ENCODE data around the gene R3HDML.

R3HDML gene

DNA sequence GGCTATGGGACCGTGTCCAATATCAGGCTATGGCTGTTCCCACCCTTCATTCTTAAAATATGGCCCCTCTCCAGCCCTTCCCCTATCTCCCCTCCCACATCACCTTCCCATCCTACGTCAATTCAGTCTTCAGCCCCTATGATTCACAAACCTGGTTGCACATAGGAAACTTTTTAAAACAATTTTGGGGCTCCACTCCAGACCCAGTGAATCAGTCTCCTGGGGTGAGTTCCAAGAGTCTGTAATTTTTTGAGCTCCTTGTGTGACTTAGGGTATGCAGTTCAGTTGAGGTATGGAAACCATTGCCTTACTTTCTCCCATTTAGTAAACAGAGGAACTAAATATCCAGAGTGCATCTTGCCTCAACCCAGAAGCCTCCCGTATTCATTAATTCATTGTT is 24.2 kb downstream of the R3HDML start:
- WGBS (ENCODE audit: insufficient coverage, insufficient read length) = no CpG with 5 or more reads among the region's 3 CpGs

DNA sequence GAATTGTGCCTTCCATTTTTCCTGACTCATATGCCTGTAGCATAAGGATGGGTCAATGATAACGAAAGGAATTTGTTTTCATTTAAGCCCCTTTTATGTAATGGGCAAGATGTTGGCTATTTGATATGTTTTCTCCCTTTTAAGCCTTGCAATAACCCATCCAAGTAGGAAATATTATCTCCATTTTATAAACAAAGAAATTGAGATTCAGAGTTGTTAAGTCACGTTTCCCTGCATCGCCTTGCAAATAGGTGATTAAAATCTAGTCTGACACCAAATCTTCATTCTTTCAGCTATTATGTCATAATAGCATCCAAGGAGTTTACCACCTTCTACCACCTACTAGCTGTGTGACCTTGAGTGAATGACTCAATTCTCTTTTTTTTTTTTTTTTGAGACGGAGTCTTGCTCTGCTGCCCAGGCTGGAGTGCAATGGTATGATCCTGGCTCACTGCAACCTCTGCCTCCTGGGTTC is 25.7 kb downstream of the R3HDML start:
- Histone ChIP-seq H3K4me1 (ENCODE audit: control insufficient read depth, insufficient read depth, low read length) (no peaks in the 10 kb centered on the region), H3K36me3 (ENCODE audit: control insufficient read depth, insufficient read depth, low read length) (no peaks in the 10 kb centered on the region), H3K27ac (ENCODE audit: low read length) (no peak overlapping the region), H3K9me3 (ENCODE audit: control insufficient read depth, insufficient read depth, low read length) (no peaks in the 10 kb centered on the region), H3K4me3 (ENCODE audit: low read length) (no peak overlapping the region), H3K27me3 (ENCODE audit: control insufficient read depth, insufficient read depth, low read length) (no peaks in the 10 kb centered on the region)
- no CpG with 5 or more reads among the region's 4 CpGs for WGBS (ENCODE audit: insufficient coverage, insufficient read length)
- DNase-seq (ENCODE audit: low read depth, low spot score) = no peak

More for the DNA sequence above, 24.2 kb downstream of the R3HDML start:
- no peaks in the 10 kb centered on the region for H3K4me1 ChIP-seq (ENCODE audit: control insufficient read depth, insufficient read depth, low read length)
- no peak for DNase-seq (ENCODE audit: low read depth, low spot score)
- no peaks in the 10 kb centered on the region for H3K36me3 ChIP-seq (ENCODE audit: control insufficient read depth, insufficient read depth, low read length)
- no peaks in the 10 kb centered on the region for H3K9me3 ChIP-seq (ENCODE audit: control insufficient read depth, insufficient read depth, low read length)
- H3K27ac ChIP-seq (ENCODE audit: low read length) = no peak overlapping the region
- H3K27me3 ChIP-seq (ENCODE audit: control insufficient read depth, insufficient read depth, low read length) = no peaks in the 10 kb centered on the region
- H3K4me3 ChIP-seq (ENCODE audit: low read length) = no peak overlapping the region

DNA sequence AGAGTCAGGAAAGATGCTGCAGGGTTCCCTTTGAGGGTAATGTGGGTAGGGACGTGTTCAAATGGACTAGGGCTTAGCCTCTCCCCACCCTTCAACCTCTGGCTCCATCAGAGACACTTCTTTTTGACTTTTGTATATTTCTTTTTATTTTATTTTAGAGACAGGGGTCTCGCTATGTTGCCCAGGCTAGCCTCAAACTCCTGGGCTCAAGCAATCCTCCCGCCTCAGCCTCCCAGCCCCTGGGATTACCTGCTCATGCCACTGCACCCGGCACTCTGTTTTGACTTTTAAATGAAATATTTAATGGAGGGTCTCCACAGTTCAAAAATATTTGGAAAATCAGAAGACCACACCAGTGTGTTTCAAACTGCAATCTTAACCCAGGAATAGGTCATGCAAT is 27.2 kb downstream of the R3HDML start:
- H3K36me3 ChIP-seq (ENCODE audit: control insufficient read depth, insufficient read depth, low read length) = no peaks in the 10 kb centered on the region
- no peaks in the 10 kb centered on the region for H3K9me3 ChIP-seq (ENCODE audit: control insufficient read depth, insufficient read depth, low read length)
- no peaks in the 10 kb centered on the region for H3K27me3 ChIP-seq (ENCODE audit: control insufficient read depth, insufficient read depth, low read length)
- no peak overlapping the region for H3K4me3 ChIP-seq (ENCODE audit: low read length)
- no peaks in the 10 kb centered on the region for H3K4me1 ChIP-seq (ENCODE audit: control insufficient read depth, insufficient read depth, low read length)
- WGBS (ENCODE audit: insufficient coverage, insufficient read length) = no CpG with 5 or more reads among the region's 4 CpGs
- H3K27ac ChIP-seq (ENCODE audit: low read length) = no peak overlapping the region
- no peak for DNase-seq (ENCODE audit: low read depth, low spot score)

DNA sequence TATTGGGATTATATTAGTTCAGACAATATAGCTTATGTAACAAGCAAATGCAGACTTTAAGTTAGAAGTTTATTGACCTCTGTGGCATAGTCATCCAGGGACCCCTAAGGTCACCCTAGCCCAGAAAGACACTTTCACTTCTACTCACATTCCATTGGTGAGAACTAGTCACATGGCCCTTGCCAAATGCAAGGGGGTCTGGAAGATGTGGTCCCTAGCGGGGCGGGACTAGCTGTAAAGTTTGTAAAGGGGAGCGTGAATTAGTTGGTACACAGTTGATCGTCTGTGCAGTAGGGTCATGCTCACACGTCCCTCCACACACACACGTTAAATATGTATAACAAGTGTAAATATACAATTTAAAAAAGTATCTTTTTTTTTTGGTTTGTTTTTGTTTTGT is 27.9 kb downstream of the R3HDML start:
- H3K9me3 ChIP-seq (ENCODE audit: control insufficient read depth, insufficient read depth, low read length) = no peaks in the 10 kb centered on the region
- no peaks in the 10 kb centered on the region for H3K4me1 ChIP-seq (ENCODE audit: control insufficient read depth, insufficient read depth, low read length)
- DNase-seq (ENCODE audit: low read depth, low spot score) = no peak
- no peaks in the 10 kb centered on the region for H3K36me3 ChIP-seq (ENCODE audit: control insufficient read depth, insufficient read depth, low read length)
- no peak overlapping the region for H3K27ac ChIP-seq (ENCODE audit: low read length)
- no CpG with 5 or more reads among the region's 6 CpGs for WGBS (ENCODE audit: insufficient coverage, insufficient read length)
- no peaks in the 10 kb centered on the region for H3K27me3 ChIP-seq (ENCODE audit: control insufficient read depth, insufficient read depth, low read length)
- H3K4me3 ChIP-seq (ENCODE audit: low read length) = no peak overlapping the region

DNA sequence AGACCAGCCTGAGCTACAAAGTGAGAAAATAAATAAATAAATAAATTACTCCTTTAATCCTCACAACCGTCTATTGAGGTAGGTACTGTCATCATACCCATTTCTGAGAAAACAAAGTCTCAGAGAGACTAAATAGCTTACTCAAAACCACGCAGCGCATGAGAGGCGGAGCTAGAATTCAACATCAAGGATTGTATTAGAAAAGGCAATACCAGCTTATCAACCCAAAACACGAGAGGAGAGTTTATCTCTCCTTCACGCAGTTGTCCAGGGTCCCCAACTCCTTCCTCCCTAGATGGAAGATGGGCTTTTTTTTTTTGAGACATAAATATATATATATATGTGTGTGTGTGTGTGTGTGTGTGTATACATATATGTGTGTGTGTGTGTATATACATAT is 30.9 kb downstream of the R3HDML start:
- H3K27ac ChIP-seq (ENCODE audit: low read length) = no peak overlapping the region
- DNase-seq (ENCODE audit: low read depth, low spot score) = no peak
- H3K4me3 ChIP-seq (ENCODE audit: low read length) = no peak overlapping the region
- no peaks in the 10 kb centered on the region for H3K9me3 ChIP-seq (ENCODE audit: control insufficient read depth, insufficient read depth, low read length)
- no CpG with 5 or more reads among the region's 6 CpGs for WGBS (ENCODE audit: insufficient coverage, insufficient read length)
- no peaks in the 10 kb centered on the region for H3K36me3 ChIP-seq (ENCODE audit: control insufficient read depth, insufficient read depth, low read length)
- 0 out of 2 replicates have a peak, but pooled peaks cover 2% of the 10 kb centered on the region for H3K4me1 ChIP-seq (ENCODE audit: control insufficient read depth, insufficient read depth, low read length)
- H3K27me3 ChIP-seq (ENCODE audit: control insufficient read depth, insufficient read depth, low read length) = no peaks in the 10 kb centered on the region

DNA sequence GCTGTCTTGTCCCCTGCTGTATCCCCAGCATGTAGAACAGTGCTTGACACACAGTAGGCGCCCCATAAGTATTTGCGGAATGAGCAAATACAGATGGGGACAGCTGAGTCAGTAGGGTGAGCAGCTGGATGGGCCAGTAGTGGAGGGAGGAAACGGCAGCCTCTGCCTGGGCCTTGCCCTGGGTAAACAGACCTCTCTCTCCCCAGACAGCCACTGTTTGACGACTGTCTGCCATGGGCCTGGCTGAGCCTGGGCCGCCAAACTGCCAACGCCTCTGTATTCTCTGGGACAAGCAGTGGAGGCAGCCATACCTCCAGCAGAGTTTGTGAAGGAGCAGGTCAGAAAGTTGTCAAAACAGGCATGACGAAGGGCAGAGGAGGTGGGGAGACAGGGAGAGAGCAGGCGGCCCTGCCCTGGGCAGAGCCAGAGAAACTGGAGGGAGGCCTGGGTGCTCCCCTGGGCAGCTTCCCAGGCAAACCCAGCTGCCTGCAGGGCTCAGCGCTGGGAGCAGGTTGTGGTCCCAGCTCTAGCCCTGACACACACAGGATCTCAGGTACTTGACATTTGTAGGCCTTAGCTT is 33.9 kb downstream of the R3HDML start:
- H3K36me3 ChIP-seq (ENCODE audit: control insufficient read depth, insufficient read depth, low read length) = no peaks in the 10 kb centered on the region
- H3K9me3 ChIP-seq (ENCODE audit: control insufficient read depth, insufficient read depth, low read length) = no peaks in the 10 kb centered on the region
- WGBS (ENCODE audit: insufficient coverage, insufficient read length) = no CpG with 5 or more reads among the region's 9 CpGs
- DNase-seq (ENCODE audit: low read depth, low spot score) = no peak
- no peak overlapping the region for H3K27ac ChIP-seq (ENCODE audit: low read length)
- H3K4me3 ChIP-seq (ENCODE audit: low read length) = no peak overlapping the region
- 0 out of 2 replicates have a peak, but pooled peaks cover 2% of the 10 kb centered on the region for H3K4me1 ChIP-seq (ENCODE audit: control insufficient read depth, insufficient read depth, low read length)
- H3K27me3 ChIP-seq (ENCODE audit: control insufficient read depth, insufficient read depth, low read length) = no peaks in the 10 kb centered on the region

DNA sequence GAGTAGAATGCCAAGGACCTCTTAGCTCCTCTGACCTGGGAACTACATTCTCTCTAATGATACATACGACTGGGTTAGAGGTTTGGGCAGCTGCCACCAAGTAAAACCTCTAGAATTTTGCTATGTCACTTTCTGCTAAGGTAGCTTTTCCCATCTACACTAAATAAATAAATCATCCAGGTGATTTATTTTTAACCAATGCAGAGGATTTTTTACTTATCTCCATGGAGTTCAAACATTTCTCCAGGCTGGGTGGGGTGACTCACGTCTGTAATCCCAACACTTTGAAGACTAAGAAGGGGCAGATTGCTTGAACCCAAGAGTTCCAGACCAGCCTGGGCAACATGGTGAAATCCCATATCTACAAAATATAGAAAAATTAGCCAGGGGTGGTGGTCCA is 45.8 kb downstream of the R3HDML start:
- no peak for DNase-seq (ENCODE audit: low read depth, low spot score)
- H3K4me3 ChIP-seq (ENCODE audit: low read length) = no peak overlapping the region
- H3K27ac ChIP-seq (ENCODE audit: low read length) = no peak overlapping the region
- no peaks in the 10 kb centered on the region for H3K36me3 ChIP-seq (ENCODE audit: control insufficient read depth, insufficient read depth, low read length)
- no peaks in the 10 kb centered on the region for H3K27me3 ChIP-seq (ENCODE audit: control insufficient read depth, insufficient read depth, low read length)
- no peaks in the 10 kb centered on the region for H3K4me1 ChIP-seq (ENCODE audit: control insufficient read depth, insufficient read depth, low read length)
- H3K9me3 ChIP-seq (ENCODE audit: control insufficient read depth, insufficient read depth, low read length) = no peaks in the 10 kb centered on the region
- WGBS (ENCODE audit: insufficient coverage, insufficient read length) = no CpG with 5 or more reads among the region's 2 CpGs

DNA sequence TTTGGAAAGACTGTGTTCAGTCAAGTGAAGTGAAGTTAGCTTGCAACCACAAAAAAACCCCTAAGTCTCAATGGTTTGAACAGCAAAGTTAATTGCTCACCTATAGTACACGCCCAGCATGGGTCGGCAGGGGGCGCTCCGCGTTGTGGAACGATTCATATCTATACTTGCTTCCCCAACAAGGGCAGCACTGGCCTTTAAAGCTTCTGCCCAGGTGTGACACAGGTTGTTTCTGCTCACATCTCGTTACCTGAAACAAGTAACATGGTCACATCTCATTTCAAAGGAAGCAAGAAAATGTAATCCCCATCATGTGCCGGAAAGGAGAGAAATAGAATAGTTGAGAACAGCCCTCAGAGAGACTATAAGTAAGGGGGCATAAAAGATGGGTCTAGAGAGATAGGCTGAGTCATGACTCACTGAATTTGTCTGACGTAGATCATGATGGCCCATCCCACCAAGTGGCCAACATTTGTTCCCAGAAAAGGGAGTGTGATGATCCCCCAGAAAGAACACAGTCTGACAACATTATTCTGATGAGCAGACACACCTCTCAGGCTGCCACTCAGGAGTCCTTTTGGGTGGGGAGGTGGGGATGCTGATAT is 47.7 kb downstream of the R3HDML start:
- no CpG with 5 or more reads among the region's 9 CpGs for WGBS (ENCODE audit: insufficient coverage, insufficient read length)
- H3K27me3 ChIP-seq (ENCODE audit: control insufficient read depth, insufficient read depth, low read length) = no peaks in the 10 kb centered on the region
- H3K36me3 ChIP-seq (ENCODE audit: control insufficient read depth, insufficient read depth, low read length) = no peaks in the 10 kb centered on the region
- H3K9me3 ChIP-seq (ENCODE audit: control insufficient read depth, insufficient read depth, low read length) = no peaks in the 10 kb centered on the region
- peak; percentile 61 for DNase-seq (ENCODE audit: low read depth, low spot score)
- no peak overlapping the region for H3K27ac ChIP-seq (ENCODE audit: low read length)
- no peak overlapping the region for H3K4me3 ChIP-seq (ENCODE audit: low read length)
- H3K4me1 ChIP-seq (ENCODE audit: control insufficient read depth, insufficient read depth, low read length) = no peaks in the 10 kb centered on the region

DNA sequence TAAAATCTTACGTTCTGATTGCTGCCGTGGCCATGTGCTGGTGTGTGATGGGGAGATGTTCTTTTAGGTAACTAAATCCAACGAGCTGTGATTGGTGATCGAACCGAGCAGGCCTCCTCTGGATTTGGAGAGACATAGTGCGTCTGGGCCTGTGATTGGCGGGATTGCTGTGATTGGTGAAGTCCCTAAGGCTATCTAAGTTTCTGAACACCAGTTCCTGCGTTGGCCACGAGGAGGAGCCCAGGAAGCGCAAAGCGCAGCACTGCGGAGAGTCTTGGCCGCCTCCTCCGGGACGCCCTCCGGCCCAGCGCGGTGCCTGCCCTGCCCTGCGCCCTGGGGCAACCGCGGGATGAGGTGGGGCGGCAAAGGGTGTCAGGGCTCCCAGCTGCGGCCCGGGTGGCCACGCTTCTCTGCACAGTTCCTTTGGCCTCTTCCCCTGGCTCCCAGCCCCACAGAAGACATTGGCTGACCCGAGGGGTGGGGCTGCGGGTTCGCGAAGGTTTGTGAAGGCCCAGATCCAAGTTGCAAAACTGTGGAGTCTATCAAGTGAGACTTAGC is 51.7 kb downstream of the R3HDML start:
- no peaks in the 10 kb centered on the region for H3K4me1 ChIP-seq (ENCODE audit: control insufficient read depth, insufficient read depth, low read length)
- WGBS (ENCODE audit: insufficient coverage, insufficient read length) = no CpG with 5 or more reads among the region's 29 CpGs

DNA sequence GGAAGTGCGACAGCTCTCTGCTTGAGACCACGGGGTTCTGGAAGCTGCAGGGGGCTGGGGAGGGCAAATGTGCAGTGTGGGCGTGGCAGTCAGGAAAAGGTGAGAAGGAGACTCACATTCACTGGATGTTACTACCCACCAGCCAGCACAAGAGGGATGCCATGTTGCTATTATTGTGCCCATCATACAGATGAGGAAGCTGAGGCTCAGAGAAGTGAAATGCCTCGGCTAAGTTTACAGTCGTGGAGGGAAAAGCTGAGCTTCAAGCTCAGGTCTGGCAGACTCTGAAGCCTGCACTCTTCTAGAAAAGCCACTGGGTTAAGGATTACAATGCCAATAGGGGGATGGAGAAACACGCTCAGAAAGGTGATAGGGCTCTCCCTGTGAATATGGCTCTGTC is 53.0 kb downstream of the R3HDML start:
- H3K4me1 ChIP-seq (ENCODE audit: control insufficient read depth, insufficient read depth, low read length) = no peaks in the 10 kb centered on the region
- no peak for DNase-seq (ENCODE audit: low read depth, low spot score)
- no peak overlapping the region for H3K27ac ChIP-seq (ENCODE audit: low read length)
- no peak overlapping the region for H3K4me3 ChIP-seq (ENCODE audit: low read length)
- H3K27me3 ChIP-seq (ENCODE audit: control insufficient read depth, insufficient read depth, low read length) = no peaks in the 10 kb centered on the region
- WGBS (ENCODE audit: insufficient coverage, insufficient read length) = no CpG with 5 or more reads among the region's 6 CpGs
- no peaks in the 10 kb centered on the region for H3K36me3 ChIP-seq (ENCODE audit: control insufficient read depth, insufficient read depth, low read length)
- no peaks in the 10 kb centered on the region for H3K9me3 ChIP-seq (ENCODE audit: control insufficient read depth, insufficient read depth, low read length)

More for the DNA sequence above, 51.7 kb downstream of the R3HDML start:
- Histone ChIP-seq H3K4me3 (ENCODE audit: low read length) (peak overlapping the region; percentile 18; the same call in 1 of the 2 replicates), H3K27me3 (ENCODE audit: control insufficient read depth, insufficient read depth, low read length) (no peaks in the 10 kb centered on the region), H3K36me3 (ENCODE audit: control insufficient read depth, insufficient read depth, low read length) (no peaks in the 10 kb centered on the region), H3K9me3 (ENCODE audit: control insufficient read depth, insufficient read depth, low read length) (no peaks in the 10 kb centered on the region), H3K27ac (ENCODE audit: low read length) (no peak overlapping the region)
- peak; percentile 87 for DNase-seq (ENCODE audit: low read depth, low spot score)

Measured in iPS DF 6.9 (cell line).